ENCODE data around the gene CNPY2.

- TF ChIP-seq CTCF (IDR thresholded peaks at IDR 0.05; ENCODE audit: insufficient read depth, low read length, poor library complexity, severe bottlenecking): no peak
- TF ChIP-seq EZH2phosphoT487 (conservative IDR thresholded peaks at IDR 0.05; ENCODE audit: low read length): no peak
These were observed 10.3 kb upstream of the CNPY2 start for GRCh38 chr12:56326126-56326525.
